Choroid plexus epithelial cell (primary cell): ENCODE measurements around the gene OR5T1.

ENCODE experiments used
- DNase-seq: peaks from one replicate; pipeline ENCODE4 v3.0.0-alpha.2; 2010; ENCODE audit warnings: low read depth
- H3K4me3 ChIP-seq: 2 replicates; pipeline ENCODE4 v1.5.1; 2011; ENCODE audit warnings: low read depth, mild to moderate bottlenecking, control low read depth, low read length, moderate library complexity
- CTCF ChIP-seq: conservative IDR thresholded peaks from 2 replicates; pipeline ENCODE4 v1.5.1; 2011; ENCODE audit warnings: low read depth, mild to moderate bottlenecking, control low read depth, inconsistent platforms, low read length, moderate library complexity

Gene OR5T1

GRCh38 chr11:56273854-56274253 lies at the start of gene OR5T1:
OR5T1 (plus strand) TSS chr11:56274154; CDS start chr11:56275639, 1,485 bp downstream.
- TF ChIP-seq CTCF: no peak
- no peak for DNase-seq
- H3K4me3 ChIP-seq: no peak within 1 kb of the TSS

GRCh38 chr11:56234155-56234554 lies 39.8 kb upstream of the OR5T1 start, which contains the start of gene OR5T2:
OR5T2 (minus strand) TSS chr11:56234255; CDS start chr11:56233062, 1,193 bp downstream.
- no peak within 1 kb of the TSS for H3K4me3 ChIP-seq
- DNase-seq: no peak
- TF ChIP-seq CTCF: no peak

- no peak for TF ChIP-seq CTCF
- DNase-seq: no peak
These were observed 22.0 kb upstream of the OR5T1 start, which contains the start of gene OR5T3 for GRCh38 chr11:56251954-56252353. OR5T3 (plus strand) TSS chr11:56252254; CDS start chr11:56252254, 0 bp downstream.

GRCh38 chr11:56271092-56271491 lies 2.9 kb upstream of the OR5T1 start:
- no peak for TF ChIP-seq CTCF
- no peak overlapping the region for H3K4me3 ChIP-seq
- no peak for DNase-seq

More at GRCh38 chr11:56251954-56252353, 22.0 kb upstream of the OR5T1 start, which contains the start of gene OR5T3:
- H3K4me3 ChIP-seq: no peak within 1 kb of the TSS

- no peak for DNase-seq
- no peak for TF ChIP-seq CTCF
- no peak within 1 kb of the TSS for H3K4me3 ChIP-seq
These were observed 18.2 kb downstream of the OR5T1 start, which contains the start of gene OR8H1 for GRCh38 chr11:56292154-56292553. OR8H1 (minus strand) TSS chr11:56292254; CDS start chr11:56291062, 1,192 bp downstream.

- no peak for DNase-seq
- TF ChIP-seq CTCF: no peak
- H3K4me3 ChIP-seq: no peak overlapping the region
These were observed 22.9 kb downstream of the OR5T1 start for GRCh38 chr11:56296898-56297297.

GRCh38 chr11:56307836-56308235 lies 33.9 kb downstream of the OR5T1 start:
- DNase-seq: no peak
- no peak overlapping the region for H3K4me3 ChIP-seq
- no peak for TF ChIP-seq CTCF
